DND-41 (cell line): ENCODE data around the gene WAS.
"Not testable (repeated sequence)": the region's sequence is repeated elsewhere in the genome, so short reads cannot be mapped to it uniquely, and the experiment has no call there.

Experiments used
- ATAC-seq: fragments of 200-7000 bp; cut with Tn5 transposase; 3 replicates; pipeline ENCODE4 v1.9.1; 2021; ENCODE audit warnings: low read depth; ENCODE audit not compliant: insufficient read depth
- DNase-seq: peaks from one replicate; pipeline ENCODE4 v3.0.0-alpha.2; 2020
- H2AFZ ChIP-seq: 2 replicates; pipeline ENCODE4 v1.6.0; 2012; ENCODE audit warnings: low read depth, low read length
- H3K27ac ChIP-seq: 2 replicates; pipeline ENCODE4 v1.5.1; 2012; ENCODE audit warnings: low read length, inconsistent platforms
- H3K27me3 ChIP-seq: fragments of 200-600 bp; sonication (generic); 2 replicates; pipeline ENCODE4 v1.6.0; 2012; ENCODE audit warnings: low read length, mild to moderate bottlenecking, inconsistent platforms; ENCODE audit not compliant: insufficient read depth, poor library complexity
- H3K36me3 ChIP-seq: 2 replicates; pipeline ENCODE4 v1.5.1; 2012; ENCODE audit warnings: low read length, inconsistent platforms; ENCODE audit not compliant: insufficient read depth
- H3K4me1 ChIP-seq: 2 replicates; pipeline ENCODE4 v1.5.1; 2012; ENCODE audit warnings: mild to moderate bottlenecking, low read length; ENCODE audit not compliant: insufficient read depth
- H3K4me2 ChIP-seq: 2 replicates; pipeline ENCODE4 v1.6.0; 2012; ENCODE audit warnings: mild to moderate bottlenecking, moderate library complexity, low read length, inconsistent platforms; ENCODE audit not compliant: insufficient read depth
- H3K4me3 ChIP-seq, 2 experiments: fragments of 200-600 bp in 1 of 2; shearing (Covaris generic) in 1 of 2; 2 replicates each; pipeline ENCODE4 v1.5.1; 2012 to 2016; ENCODE audit warnings: inconsistent platforms in 2 of 2, low read length in 2 of 2, mild to moderate bottlenecking in 2 of 2, low read depth in 1 of 2, moderate library complexity in 1 of 2
- H3K79me2 ChIP-seq: 2 replicates; pipeline ENCODE4 v1.6.0; 2012; ENCODE audit warnings: low read length, inconsistent platforms; ENCODE audit not compliant: insufficient read depth
- H3K9ac ChIP-seq: 2 replicates; pipeline ENCODE4 v1.6.0; 2012; ENCODE audit warnings: low read depth, mild to moderate bottlenecking, inconsistent platforms, low read length, moderate library complexity
- H3K9me3 ChIP-seq: 2 replicates; pipeline ENCODE4 v1.5.1; 2012; ENCODE audit warnings: low read length, moderate library complexity, mild to moderate bottlenecking, inconsistent platforms; ENCODE audit not compliant: insufficient read depth, severe bottlenecking
- H4K20me1 ChIP-seq: 2 replicates; pipeline ENCODE4 v1.6.0; 2012; ENCODE audit warnings: low read length; ENCODE audit not compliant: insufficient read depth
- CTCF ChIP-seq: IDR thresholded peaks from 2 replicates; pipeline ENCODE4 v1.5.1; 2012; ENCODE audit warnings: borderline replicate concordance, low read length, moderate library complexity, mild to moderate bottlenecking; ENCODE audit not compliant: poor library complexity, severe bottlenecking; ENCODE audit errors: extremely low read depth
- EZH2 ChIP-seq: IDR thresholded peaks from 3 replicates; pipeline ENCODE4 v1.6.1; 2012; ENCODE audit warnings: borderline replicate concordance, low read depth, mild to moderate bottlenecking, moderate library complexity, low read length, inconsistent platforms; ENCODE audit not compliant: severe bottlenecking

The WAS gene

DNA sequence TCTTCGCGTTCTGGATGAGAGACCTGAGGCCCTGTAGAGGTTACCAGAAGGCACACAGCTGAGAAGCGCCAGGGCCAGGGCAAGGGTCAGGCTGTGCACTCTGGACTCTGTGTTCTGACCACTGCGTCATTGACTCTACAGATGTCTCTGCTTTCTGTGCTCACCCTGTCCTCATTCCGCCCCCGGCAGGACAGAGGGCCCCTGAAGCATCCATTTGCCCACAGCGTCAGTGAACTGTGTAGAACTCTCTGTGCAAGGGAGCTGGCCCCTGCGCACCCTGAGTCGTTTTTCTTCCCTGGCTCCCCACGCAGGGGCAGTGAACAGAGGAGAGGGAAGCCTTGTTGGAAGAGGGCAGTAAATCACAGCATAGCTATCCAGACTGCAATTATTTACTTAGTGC is 6.1 kb upstream of the WAS start:
- H4K20me1 ChIP-seq, result no peaks in the 10 kb centered on the region
- peak overlapping the region in 1 of 2 experiments; percentile 97; a peak in 3 of 4 replicates for H3K4me3 ChIP-seq
- peak overlapping the region; percentile 97 for H3K9ac ChIP-seq
- H3K36me3 ChIP-seq, result no peaks in the 10 kb centered on the region; the same call in 1 of the 2 replicates
- H3K79me2 ChIP-seq, result peaks cover 18% of the 10 kb centered on the region
- peak overlapping the region; percentile 92 for H3K27ac ChIP-seq
- no peaks in the 10 kb centered on the region for H3K27me3 ChIP-seq
- H3K9me3 ChIP-seq, result no peaks in the 10 kb centered on the region
- peaks cover 20% of the 10 kb centered on the region for H3K4me1 ChIP-seq
- no peak overlapping the region for H2AFZ ChIP-seq
- TF ChIP-seq CTCF (no peak), EZH2 (no peak)
- DNase-seq (no peak), ATAC-seq (no peak)
- H3K4me2 ChIP-seq, result peak overlapping the region; percentile 83

- H3K4me2 ChIP-seq, H3K27me3 ChIP-seq, H3K9ac ChIP-seq, H3K27ac ChIP-seq, ATAC-seq, H3K36me3 ChIP-seq, H3K4me3 ChIP-seq, H4K20me1 ChIP-seq, H2AFZ ChIP-seq, H3K9me3 ChIP-seq: not testable (repeated sequence)
- peaks cover 37% of the 10 kb centered on the region for H3K4me1 ChIP-seq
- peaks cover 42% of the 10 kb centered on the region for H3K79me2 ChIP-seq
- DNase-seq, result peak; percentile 13
Observed at GRCh38 chrX:48680467-48680866, 3.1 kb upstream of the WAS start.

GRCh38 chrX:48680925-48681324 is 2.7 kb upstream of the WAS start:
- ATAC-seq, DNase-seq, H2AFZ ChIP-seq, H3K4me2 ChIP-seq, H4K20me1 ChIP-seq, H3K27ac ChIP-seq, H3K4me3 ChIP-seq, H3K9ac ChIP-seq, H3K36me3 ChIP-seq, H3K27me3 ChIP-seq, H3K9me3 ChIP-seq: not testable (repeated sequence)
- Histone ChIP-seq H3K79me2 (peaks cover 42% of the 10 kb centered on the region), H3K4me1 (peaks cover 38% of the 10 kb centered on the region)

- Histone ChIP-seq H2AFZ (no peak overlapping the region), H3K4me2 (no peak overlapping the region), H3K9ac (no peak overlapping the region), H3K9me3 (no peaks in the 10 kb centered on the region), H4K20me1 (no peaks in the 10 kb centered on the region), H3K27ac (no peak overlapping the region), H3K27me3 (no peaks in the 10 kb centered on the region), H3K79me2 (peaks cover 40% of the 10 kb centered on the region), H3K4me1 (peaks cover 40% of the 10 kb centered on the region), H3K36me3 (peaks cover 16% of the 10 kb centered on the region), H3K4me3 (no peak overlapping the region)
- no peak for DNase-seq
- ATAC-seq, result no peak
- TF ChIP-seq EZH2, result no peak
- no peak for TF ChIP-seq CTCF
Observed at GRCh38 chrX:48681539-48682183, 1.9 kb upstream of the WAS start.

DNA sequence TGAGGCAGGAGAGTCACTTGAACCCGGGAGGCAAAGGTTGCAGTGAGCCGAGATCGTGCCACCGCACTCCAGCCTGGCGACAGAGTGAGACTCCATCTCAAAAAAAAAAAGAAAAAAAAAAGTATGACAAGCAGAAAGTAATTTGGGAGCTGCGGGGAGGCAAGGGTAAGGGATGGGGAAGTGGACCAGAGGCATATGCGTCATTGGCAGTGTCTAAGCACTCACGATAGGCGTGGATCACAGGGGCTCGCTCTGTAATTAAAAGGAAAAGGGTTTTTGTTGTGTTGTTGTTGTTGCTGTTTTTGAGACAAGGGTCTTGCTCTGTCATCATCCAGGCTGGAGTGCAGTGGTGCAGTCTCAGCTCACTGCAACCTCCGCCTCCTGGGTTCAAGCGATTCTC is 804 bp upstream of the WAS start:
- peaks cover 32% of the 10 kb centered on the region for H3K4me1 ChIP-seq
- H3K27ac ChIP-seq, result peak overlapping the region; percentile 76; the same call in 1 of the 2 replicates
- peaks cover 27% of the 10 kb centered on the region for H3K36me3 ChIP-seq
- peak overlapping the region; percentile 72 for H3K9ac ChIP-seq
- H3K4me2 ChIP-seq, result peak overlapping the region; percentile 85
- peak overlapping the region; percentile 71 for H2AFZ ChIP-seq
- not testable (repeated sequence) for H4K20me1 ChIP-seq, ATAC-seq, H3K27me3 ChIP-seq, DNase-seq, H3K9me3 ChIP-seq
- H3K79me2 ChIP-seq, result peaks cover 29% of the 10 kb centered on the region
- peak overlapping the region in 1 of 2 experiments; percentile 80; a peak in 1 of 4 replicates for H3K4me3 ChIP-seq
